Natural killer cell treated with Interleukin-12 subunit alpha and Interleukin-12 subunit beta and Interleukin-15 and Interleukin-18, amount 100 ng/mL, for 72 hours (primary cell): ENCODE results near the gene NBEA. TPM values are rescaled to one million over a fixed set of nuclear protein-coding genes. Genes with fewer than 3 reads are reported as not detected.

ENCODE experiments used
- ATAC-seq, 2 donors: fragments of 150-1000 bp; cut with Tn5 transposase in 1 of 2; sonication (Bioruptor Pico), chemical (Tn5 transposase) in 1 of 2; 2 replicates each; pipeline ENCODE4 v1.10.0; 2021
- DNase-seq: peaks from one replicate; pipeline ENCODE4 v3.0.0; 2022; ENCODE audit warnings: low spot score
- H3K27ac Mint-ChIP-seq, 2 donors: 1 replicate in 1 of 2; 2 replicates in 1 of 2; pipeline ENCODE4 v1.8.0; 2022; ENCODE audit warnings: mixed read lengths in 2 of 2, mild to moderate bottlenecking in 1 of 2, moderate library complexity in 1 of 2
- H3K27me3 Mint-ChIP-seq, 2 donors: 1 replicate in 1 of 2; 2 replicates in 1 of 2; pipeline ENCODE4 v1.8.0; 2022; ENCODE audit warnings: mixed read lengths in 2 of 2
- H3K36me3 Mint-ChIP-seq: one replicate; pipeline ENCODE4 v1.8.0; 2022; ENCODE audit warnings: mixed read lengths
- H3K4me1 Mint-ChIP-seq, 2 donors: 1 replicate in 1 of 2; 2 replicates in 1 of 2; pipeline ENCODE4 v1.8.0; 2022; ENCODE audit warnings: low read depth in 2 of 2, mixed read lengths in 2 of 2, mild to moderate bottlenecking in 1 of 2
- H3K4me3 Mint-ChIP-seq: one replicate; pipeline ENCODE4 v1.8.0; 2022; ENCODE audit warnings: mixed read lengths
- H3K9me3 Mint-ChIP-seq: 2 replicates; pipeline ENCODE4 v1.8.0; 2022; ENCODE audit warnings: mixed read lengths
- total RNA-seq, 2 donors: library from RNA; stranded (reverse); gene quantifications; one replicate each; pipeline ENCODE4 v1.2.3, GENCODE V29; 2022

NBEA gene
- total RNA-seq, 2 donors from 2014 or later: 0.08 to 0.12 TPM

DNA sequence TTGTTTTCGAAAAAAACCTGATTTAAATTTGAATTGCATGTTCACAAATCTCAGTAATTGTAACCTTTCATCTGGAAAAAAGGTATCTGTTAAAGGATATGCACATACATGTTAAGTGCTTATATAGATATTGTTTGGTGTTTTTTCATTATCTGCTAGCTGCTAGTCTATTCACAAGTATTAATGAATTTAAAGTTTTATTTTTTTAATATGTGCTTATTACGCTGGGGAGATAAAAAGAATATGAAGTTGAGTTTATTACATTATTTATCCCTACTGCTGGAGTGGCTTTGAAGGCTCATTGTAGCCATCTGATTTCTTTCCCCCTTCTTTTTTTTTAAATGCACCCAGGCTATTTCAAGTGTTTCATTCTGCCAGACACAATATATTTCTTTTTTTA lies 538.3 kb downstream of the NBEA start:
- Mint-ChIP-seq H3K36me3 (peaks cover 12% of the 10 kb centered on the region), H3K27ac (no peak overlapping the region), H3K27me3 (peaks cover 38 to 41% of the 10 kb centered on the region in 2 donors), H3K9me3 (no peaks in the 10 kb centered on the region), H3K4me3 (no peak overlapping the region), H3K4me1 (peaks cover 14 to 24% of the 10 kb centered on the region in 2 donors)
- no peak for ATAC-seq
- DNase-seq: no peak

DNA sequence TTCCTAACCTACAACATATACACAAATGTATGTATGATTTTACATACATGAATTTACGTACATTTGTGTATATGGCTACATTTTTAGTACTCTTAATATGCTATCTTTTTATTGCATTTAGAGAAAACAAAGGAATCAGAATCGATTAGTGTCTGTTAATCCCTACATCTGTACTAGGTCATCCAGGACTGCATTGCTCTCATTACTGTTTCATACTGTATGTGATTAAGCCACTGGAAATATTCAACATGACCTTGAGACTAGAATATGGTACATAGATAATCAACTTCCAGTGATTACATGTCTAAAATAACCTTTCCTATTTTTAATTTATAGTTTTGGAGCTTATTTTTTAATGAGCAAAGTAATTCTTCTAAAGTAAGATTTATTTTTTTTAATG lies 539.7 kb downstream of the NBEA start:
- H3K9me3 Mint-ChIP-seq: no peaks in the 10 kb centered on the region
- ATAC-seq: no peak
- no peaks in the 10 kb centered on the region for H3K36me3 Mint-ChIP-seq
- no peak overlapping the region for H3K4me3 Mint-ChIP-seq
- H3K27ac Mint-ChIP-seq: no peak overlapping the region
- no peak for DNase-seq
- peaks cover 0 to 10% of the 10 kb centered on the region in 2 donors for H3K4me1 Mint-ChIP-seq
- peaks cover 26 to 27% of the 10 kb centered on the region in 2 donors for H3K27me3 Mint-ChIP-seq

DNA sequence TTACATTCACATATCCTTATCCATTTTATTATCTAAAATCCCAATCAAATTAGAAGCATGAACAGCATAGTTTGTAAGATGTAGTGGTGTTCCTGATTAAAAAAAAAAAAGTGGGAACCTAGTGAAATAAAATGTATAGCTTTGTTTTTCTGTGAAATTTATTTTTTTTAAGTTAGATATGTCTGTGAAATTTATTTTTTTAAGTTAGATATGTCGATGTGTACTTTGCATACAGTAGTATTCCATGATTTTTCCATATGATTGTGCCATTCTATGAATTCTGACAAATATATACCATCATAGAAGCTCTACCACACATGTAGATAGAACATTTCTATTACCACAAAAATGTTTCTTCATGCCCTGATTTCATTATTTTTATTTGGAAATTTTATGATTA lies 540.5 kb downstream of the NBEA start:
- Mint-ChIP-seq H3K27me3 (peaks cover 21 to 22% of the 10 kb centered on the region in 2 donors), H3K4me3 (no peak overlapping the region), H3K36me3 (no peaks in the 10 kb centered on the region), H3K9me3 (no peaks in the 10 kb centered on the region), H3K27ac (no peak overlapping the region), H3K4me1 (peaks cover 0 to 7% of the 10 kb centered on the region in 2 donors)
- ATAC-seq (no peak), DNase-seq (no peak)

DNA sequence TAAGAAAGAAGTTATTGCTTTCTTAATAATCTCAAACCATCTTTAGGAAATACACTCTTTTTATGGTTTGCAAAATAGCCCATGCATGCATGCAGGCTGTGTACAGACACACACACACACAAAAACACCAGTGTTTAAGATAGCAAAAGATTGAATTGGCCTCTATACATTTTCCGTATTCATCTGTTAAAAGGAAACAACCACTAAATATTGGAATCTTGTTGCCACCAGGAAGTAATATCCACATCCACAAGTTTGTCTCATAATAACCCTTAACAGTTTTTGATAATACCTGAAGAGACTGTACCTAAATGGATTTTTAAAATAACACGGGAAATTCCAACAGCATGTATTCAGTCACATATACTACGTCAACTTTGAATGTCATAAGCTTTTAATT lies 541.7 kb downstream of the NBEA start:
- Mint-ChIP-seq H3K4me3 (no peak overlapping the region), H3K9me3 (no peaks in the 10 kb centered on the region), H3K27ac (no peak overlapping the region), H3K27me3 (peaks cover 13 to 14% of the 10 kb centered on the region in 2 donors), H3K36me3 (no peaks in the 10 kb centered on the region), H3K4me1 (no peaks in the 10 kb centered on the region)
- no peak for DNase-seq
- no peak for ATAC-seq

DNA sequence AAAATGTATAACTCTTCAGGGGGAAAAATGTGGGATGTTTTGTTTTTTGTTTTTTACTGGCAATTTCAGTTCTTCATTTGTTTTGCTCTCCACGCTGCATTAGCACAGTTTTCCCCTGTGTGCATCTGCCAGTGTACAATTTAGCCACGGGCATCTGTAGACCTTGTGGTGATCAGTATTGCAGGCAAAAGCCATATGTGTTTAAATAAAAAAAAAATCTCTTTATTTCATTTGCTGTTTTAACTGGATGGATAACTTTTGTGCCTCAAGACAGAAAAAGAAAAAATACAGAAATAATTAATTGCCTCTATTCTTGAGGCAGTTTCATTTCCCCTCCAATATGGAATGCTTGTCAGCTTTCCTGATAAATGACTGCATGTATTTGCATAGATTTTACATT lies 542.3 kb downstream of the NBEA start:
- ATAC-seq (no peak), DNase-seq (no peak)
- Mint-ChIP-seq H3K27me3 (peaks cover 7 to 10% of the 10 kb centered on the region in 2 donors), H3K9me3 (no peaks in the 10 kb centered on the region), H3K27ac (no peak overlapping the region), H3K4me3 (no peak overlapping the region), H3K4me1 (no peaks in the 10 kb centered on the region), H3K36me3 (no peaks in the 10 kb centered on the region)

DNA sequence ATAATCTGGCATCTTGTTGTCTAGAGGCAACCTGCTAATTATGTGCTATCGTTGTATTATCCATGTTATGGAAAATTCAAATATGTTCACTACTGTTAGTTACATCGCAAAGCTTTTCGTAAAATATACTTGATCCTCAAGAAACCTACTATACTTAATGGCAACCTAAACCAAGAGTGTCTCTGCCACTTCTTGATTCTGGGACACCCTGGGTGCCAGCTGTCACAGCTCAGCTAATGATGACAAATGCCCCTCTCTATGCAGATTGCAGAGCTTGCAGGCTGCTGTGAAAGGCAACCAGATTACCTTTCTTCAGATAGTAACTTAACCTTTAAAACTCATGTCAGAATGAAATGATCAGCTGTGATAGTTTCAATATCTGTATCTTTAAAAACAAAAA lies 543.4 kb downstream of the NBEA start:
- no peaks in the 10 kb centered on the region for H3K4me1 Mint-ChIP-seq

DNA sequence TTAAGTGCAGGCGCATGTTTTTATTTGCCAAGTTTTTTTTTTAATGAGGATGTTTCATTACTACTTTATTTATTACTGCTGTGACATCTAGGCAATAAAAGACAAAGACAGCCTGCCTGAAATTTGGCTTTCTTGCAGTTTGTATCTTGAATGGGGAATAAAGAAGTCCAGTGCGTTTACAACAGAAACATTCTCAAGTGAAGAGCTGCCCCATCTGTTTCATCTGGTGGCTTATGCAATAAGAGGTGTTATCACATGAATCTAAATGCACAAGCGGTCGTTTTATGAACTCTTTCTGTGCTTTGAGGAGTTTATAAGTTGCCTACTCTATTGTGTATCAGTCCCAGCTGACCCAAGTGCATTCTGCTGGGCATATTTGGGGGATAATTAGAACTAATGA lies 547.0 kb downstream of the NBEA start:
- Mint-ChIP-seq H3K27ac (no peak overlapping the region), H3K4me3 (no peak overlapping the region), H3K27me3 (peaks cover 6 to 14% of the 10 kb centered on the region in 2 donors), H3K4me1 (no peaks in the 10 kb centered on the region), H3K36me3 (no peaks in the 10 kb centered on the region), H3K9me3 (peaks cover 4% of the 10 kb centered on the region)
- DNase-seq: no peak
- ATAC-seq: no peak

More for the DNA sequence above, 543.4 kb downstream of the NBEA start:
- H3K27me3 Mint-ChIP-seq: peaks cover 6 to 11% of the 10 kb centered on the region in 2 donors
- no peak for ATAC-seq
- H3K4me3 Mint-ChIP-seq: no peak overlapping the region
- H3K36me3 Mint-ChIP-seq: no peaks in the 10 kb centered on the region
- no peak for DNase-seq
- H3K27ac Mint-ChIP-seq: no peak overlapping the region
- no peaks in the 10 kb centered on the region for H3K9me3 Mint-ChIP-seq

DNA sequence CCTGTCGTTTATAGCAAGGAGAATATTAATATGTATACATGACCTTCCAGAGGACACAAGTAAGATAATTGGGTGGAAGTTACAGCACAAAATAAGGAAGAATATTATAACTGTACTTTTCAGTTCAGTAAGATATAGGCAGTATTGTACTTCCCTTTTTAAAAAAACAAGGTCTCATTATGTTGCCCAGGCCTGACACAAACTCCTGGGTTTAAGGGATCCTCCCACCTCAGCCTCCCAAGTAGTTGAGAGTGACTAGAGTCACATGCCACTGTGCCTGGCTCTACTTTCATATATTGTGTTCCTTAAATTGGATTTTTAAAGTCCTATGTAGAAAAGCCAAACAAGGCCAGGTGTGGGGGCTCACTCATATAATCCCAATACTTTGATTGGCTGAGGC lies 553.9 kb downstream of the NBEA start:
- Mint-ChIP-seq H3K9me3 (peaks cover 4% of the 10 kb centered on the region), H3K27ac (no peak overlapping the region), H3K36me3 (peaks cover 5% of the 10 kb centered on the region), H3K4me3 (no peak overlapping the region), H3K27me3 (peaks cover 0 to 6% of the 10 kb centered on the region in 2 donors), H3K4me1 (no peaks in the 10 kb centered on the region)
- ATAC-seq (no peak), DNase-seq (no peak)

DNA sequence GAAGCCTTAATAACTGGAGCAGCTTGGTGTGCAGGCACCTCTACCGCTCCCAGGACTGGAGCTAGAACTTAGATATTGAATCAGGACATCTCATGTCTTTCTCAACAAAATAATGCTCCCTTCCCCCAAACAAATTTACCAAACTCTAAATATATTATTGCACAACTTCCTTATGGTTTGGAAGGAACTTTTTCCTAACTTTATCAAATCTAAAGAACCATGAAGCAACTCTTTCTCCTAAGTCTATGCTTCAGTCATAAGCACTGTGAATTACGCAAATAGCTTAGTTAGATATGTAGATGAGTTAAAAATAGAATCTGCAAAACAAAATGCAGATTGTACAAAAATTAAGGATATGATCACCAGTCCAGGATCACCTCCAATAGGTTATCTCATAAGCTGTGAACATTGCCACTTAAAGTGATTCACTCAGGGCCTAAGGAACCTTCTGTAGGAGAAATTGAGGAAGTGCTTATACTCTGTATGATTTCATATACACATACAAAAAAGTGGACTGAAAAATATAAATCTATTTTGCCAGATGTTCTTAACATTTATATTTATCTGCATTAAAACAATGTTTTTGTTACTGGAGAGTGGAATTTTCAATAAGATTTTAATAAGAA lies 554.8 kb downstream of the NBEA start:
- Mint-ChIP-seq H3K4me1 (no peaks in the 10 kb centered on the region), H3K4me3 (no peak overlapping the region)

DNA sequence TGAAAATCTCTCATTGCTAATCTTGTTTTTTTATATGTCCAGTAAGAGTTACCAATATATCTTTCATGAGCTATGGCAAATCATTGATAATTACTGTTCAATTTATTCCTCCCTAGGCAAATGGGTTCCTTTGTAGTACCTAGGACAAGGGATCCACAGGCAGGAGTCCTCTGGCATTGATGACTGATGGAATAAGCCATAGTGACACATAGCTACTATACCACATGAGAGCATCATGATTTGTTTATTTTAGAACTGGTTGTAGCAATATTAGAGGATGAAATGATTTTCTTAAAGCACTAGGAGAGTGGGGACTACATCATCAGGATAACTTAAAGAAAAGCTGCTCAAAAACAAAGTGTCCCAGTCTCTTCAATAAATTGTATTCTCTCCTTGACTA lies 556.2 kb downstream of the NBEA start:
- H3K4me3 Mint-ChIP-seq: no peak overlapping the region
- ATAC-seq (no peak), DNase-seq (no peak)
- no peaks in the 10 kb centered on the region for H3K9me3 Mint-ChIP-seq
- H3K27me3 Mint-ChIP-seq: peaks cover 0 to 3% of the 10 kb centered on the region in 2 donors
- H3K4me1 Mint-ChIP-seq: no peaks in the 10 kb centered on the region
- no peak overlapping the region for H3K27ac Mint-ChIP-seq
- peaks cover 5% of the 10 kb centered on the region for H3K36me3 Mint-ChIP-seq

More for the DNA sequence above, 554.8 kb downstream of the NBEA start:
- no peak for ATAC-seq
- peaks cover 5% of the 10 kb centered on the region for H3K36me3 Mint-ChIP-seq
- peaks cover 0 to 6% of the 10 kb centered on the region in 2 donors for H3K27me3 Mint-ChIP-seq
- H3K27ac Mint-ChIP-seq: no peak overlapping the region
- no peak for DNase-seq
- H3K9me3 Mint-ChIP-seq: peaks cover 4% of the 10 kb centered on the region

DNA sequence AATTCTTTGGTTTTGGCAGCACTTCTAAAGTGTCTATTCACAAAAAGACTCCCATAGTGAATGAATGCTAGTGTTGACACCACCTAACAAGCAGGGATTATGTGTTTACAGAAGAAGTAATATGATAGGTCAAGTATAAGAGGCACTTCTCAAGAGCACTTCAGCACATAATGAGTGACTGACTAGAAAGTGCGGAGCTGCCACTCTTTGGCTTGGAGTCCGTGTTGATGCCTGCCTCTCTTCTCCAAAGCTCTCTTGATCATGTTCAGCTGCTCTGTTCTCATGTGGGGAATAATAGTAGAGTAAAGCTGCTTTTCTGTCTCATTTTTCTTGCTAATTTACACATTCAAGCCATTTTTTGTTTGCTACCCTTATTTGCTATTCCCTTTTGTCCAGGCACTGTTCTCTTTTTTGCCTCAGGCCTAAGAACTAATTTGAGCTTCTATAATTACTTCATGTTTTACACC lies 557.2 kb downstream of the NBEA start:
- Mint-ChIP-seq H3K36me3 (peaks cover 5% of the 10 kb centered on the region), H3K27ac (no peak overlapping the region), H3K27me3 (peaks cover 0 to 3% of the 10 kb centered on the region in 2 donors), H3K4me3 (no peak overlapping the region), H3K9me3 (no peaks in the 10 kb centered on the region), H3K4me1 (no peaks in the 10 kb centered on the region)
- no peak for DNase-seq
- no peak for ATAC-seq

DNA sequence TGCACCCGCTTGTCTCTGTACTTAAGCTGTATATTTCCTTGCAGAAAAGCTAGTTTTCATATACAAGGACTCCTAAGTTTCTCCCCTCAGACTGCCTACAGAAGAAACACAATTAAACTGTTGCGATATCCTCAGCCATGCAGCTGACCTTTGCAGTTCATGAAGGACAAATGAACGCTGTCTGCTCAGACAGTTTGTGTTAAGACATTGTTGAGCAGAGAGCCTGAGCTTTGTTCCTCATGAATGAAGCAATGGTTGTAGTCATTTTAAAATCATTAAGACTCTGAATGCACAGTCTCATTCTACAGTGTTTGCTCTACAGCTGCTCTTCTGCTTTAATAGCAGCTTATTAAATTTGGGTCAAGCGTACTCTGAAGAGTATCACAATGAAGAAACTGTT lies 557.6 kb downstream of the NBEA start:
- Mint-ChIP-seq H3K4me1 (no peaks in the 10 kb centered on the region), H3K9me3 (no peaks in the 10 kb centered on the region), H3K36me3 (peaks cover 2% of the 10 kb centered on the region), H3K4me3 (no peak overlapping the region), H3K27me3 (no peaks in the 10 kb centered on the region), H3K27ac (no peak overlapping the region)
- ATAC-seq: no peak
- DNase-seq: no peak

DNA sequence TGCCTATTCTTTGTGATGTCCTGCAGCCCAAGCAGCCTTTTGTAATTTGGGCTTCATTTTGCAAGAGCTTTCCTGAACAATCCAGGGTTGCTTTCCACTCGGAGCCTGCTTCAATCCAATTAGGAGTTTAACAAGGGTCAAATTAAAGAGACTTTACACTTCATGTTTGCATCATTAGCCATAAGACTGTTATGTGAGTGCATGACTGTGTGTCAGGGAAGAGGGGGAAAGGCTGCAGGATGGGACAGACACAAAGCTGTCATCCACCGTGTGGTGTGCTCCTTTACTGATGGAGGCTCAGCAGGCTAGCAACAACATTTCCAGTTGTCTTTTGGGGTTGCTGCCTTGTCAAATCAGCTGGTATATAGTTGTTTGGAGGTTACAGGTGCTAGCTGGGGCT lies 558.1 kb downstream of the NBEA start:
- no peak for ATAC-seq
- no peaks in the 10 kb centered on the region for H3K9me3 Mint-ChIP-seq
- H3K27me3 Mint-ChIP-seq: no peaks in the 10 kb centered on the region
- H3K4me3 Mint-ChIP-seq: no peak overlapping the region
- H3K36me3 Mint-ChIP-seq: no peaks in the 10 kb centered on the region
- no peak overlapping the region for H3K27ac Mint-ChIP-seq
- DNase-seq: no peak
- H3K4me1 Mint-ChIP-seq: no peaks in the 10 kb centered on the region

DNA sequence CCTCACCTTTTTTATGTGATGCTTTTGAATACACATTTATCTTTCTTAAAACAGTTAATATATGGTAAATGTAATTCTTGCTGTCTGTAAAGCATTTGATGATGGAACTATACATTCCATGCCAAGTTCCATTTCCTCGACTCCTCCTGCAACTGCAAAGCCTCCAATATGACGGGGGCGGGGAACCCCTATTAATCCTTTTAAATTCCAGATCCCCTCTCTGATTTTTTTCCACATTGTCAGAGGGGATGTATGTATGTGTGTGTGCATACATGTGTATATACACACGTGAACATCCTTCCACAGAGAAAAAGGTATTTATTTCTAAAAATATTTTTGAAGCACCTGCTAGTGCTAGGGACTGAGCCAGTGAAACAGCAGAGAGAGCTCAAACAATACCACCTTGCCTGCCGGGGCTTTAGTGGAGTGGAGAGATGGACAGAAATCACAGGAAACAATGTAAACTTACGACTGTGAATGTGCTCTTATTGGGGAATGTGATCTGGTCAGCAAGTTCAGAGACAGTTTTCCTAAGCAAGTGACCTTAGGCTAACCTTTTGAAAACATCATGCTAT lies 559.7 kb downstream of the NBEA start:
- ATAC-seq (no peak), DNase-seq (no peak)
- no peaks in the 10 kb centered on the region for H3K9me3 Mint-ChIP-seq
- H3K4me3 Mint-ChIP-seq: no peak overlapping the region
- H3K27ac Mint-ChIP-seq: no peak overlapping the region
- H3K36me3 Mint-ChIP-seq: no peaks in the 10 kb centered on the region
- H3K27me3 Mint-ChIP-seq: no peaks in the 10 kb centered on the region
- no peaks in the 10 kb centered on the region for H3K4me1 Mint-ChIP-seq

DNA sequence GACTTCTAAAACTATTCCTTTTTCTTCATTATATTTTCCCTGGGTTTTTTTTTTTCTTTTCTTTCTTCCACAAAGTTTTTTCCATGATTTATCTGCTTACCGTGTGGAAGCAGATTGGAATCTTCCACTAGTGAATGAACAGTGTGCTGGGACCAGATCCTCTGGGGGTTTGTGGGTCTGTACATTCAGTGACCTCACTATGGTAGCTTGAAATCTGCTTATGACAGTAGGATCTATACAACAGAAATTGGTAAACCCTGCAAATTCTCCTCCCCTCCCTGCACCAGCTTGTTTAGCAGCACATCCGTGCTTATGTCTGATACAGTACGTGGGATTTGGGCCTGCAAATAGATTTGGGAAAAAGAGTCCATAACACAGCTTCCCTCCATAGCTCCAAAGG lies 560.4 kb downstream of the NBEA start:
- H3K4me3 Mint-ChIP-seq: no peak overlapping the region
- DNase-seq (no peak), ATAC-seq (no peak)
- no peaks in the 10 kb centered on the region for H3K9me3 Mint-ChIP-seq
- no peak overlapping the region for H3K27ac Mint-ChIP-seq
- no peaks in the 10 kb centered on the region for H3K4me1 Mint-ChIP-seq
- H3K27me3 Mint-ChIP-seq: no peaks in the 10 kb centered on the region
- H3K36me3 Mint-ChIP-seq: no peaks in the 10 kb centered on the region
